AG04449 (cell line): ENCODE measurements around the gene FRAT1.
A peak's percentile ranks its signal among the peaks of the same experiment; 100 is the strongest.
"Not testable (repeated sequence)": the region's sequence is repeated elsewhere in the genome, so short reads cannot be mapped to it uniquely, and the experiment has no call there.

Experiments
- CTCF ChIA-PET: fragments of 350-600 bp; formaldehyde crosslinking; extraction: SDS; loops from one replicate; lab custom pipeline; 2021; ENCODE audit warnings: antibody characterized with exemption; lab: Yijun Ruan, JAX
- POLR2A ChIA-PET: fragments of 400-600, 350-600 bp; formaldehyde crosslinking; extraction: SDS; loops from one replicate; lab custom pipeline; 2020; ENCODE audit warnings: antibody characterized with exemption, inconsistent platforms; lab: Yijun Ruan, JAX
- DNase-seq: peaks from one replicate; pipeline ENCODE4 v3.0.0-alpha.2; 2010; ENCODE audit warnings: low read depth, low spot score
- H3K4me3 ChIP-seq: 2 replicates; pipeline ENCODE4 v1.5.1; 2011; ENCODE audit warnings: low read depth, mild to moderate bottlenecking, control low read depth, low read length
- TF ChIP-seq, protein P1 (sequence below): IDR thresholded peaks from one replicate; pipeline ENCODE4 v1.5.1; 2011; ENCODE audit warnings: mild to moderate bottlenecking, moderate library complexity, low read length, control low read depth, inconsistent platforms; ENCODE audit not compliant: insufficient read depth; ENCODE audit errors: missing control alignments

Gene FRAT1

DNA sequence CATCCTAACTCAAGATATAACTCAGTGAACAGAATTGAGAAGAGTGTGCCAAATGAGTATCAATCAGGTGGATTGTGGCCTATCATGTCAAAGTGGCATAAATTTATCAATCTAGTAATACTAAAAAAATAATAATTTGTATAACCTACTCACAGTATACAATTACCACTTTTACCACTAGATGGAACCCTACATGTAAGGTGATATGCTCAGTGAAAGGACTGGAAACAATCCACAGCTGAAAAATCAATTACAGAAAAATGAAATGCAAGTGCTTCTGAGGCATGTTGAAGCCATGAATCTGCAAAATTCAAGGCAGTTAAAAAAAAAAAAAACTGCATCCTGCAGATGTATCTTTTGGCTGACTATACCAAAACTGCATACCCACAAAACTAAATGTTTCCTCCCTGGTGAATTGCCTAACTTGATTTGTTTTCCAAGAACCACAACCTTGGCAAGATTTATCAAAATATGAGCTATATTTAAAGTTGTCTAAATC is 40.5 kb upstream of the FRAT1 start:
- TF ChIP-seq, protein P1, sequence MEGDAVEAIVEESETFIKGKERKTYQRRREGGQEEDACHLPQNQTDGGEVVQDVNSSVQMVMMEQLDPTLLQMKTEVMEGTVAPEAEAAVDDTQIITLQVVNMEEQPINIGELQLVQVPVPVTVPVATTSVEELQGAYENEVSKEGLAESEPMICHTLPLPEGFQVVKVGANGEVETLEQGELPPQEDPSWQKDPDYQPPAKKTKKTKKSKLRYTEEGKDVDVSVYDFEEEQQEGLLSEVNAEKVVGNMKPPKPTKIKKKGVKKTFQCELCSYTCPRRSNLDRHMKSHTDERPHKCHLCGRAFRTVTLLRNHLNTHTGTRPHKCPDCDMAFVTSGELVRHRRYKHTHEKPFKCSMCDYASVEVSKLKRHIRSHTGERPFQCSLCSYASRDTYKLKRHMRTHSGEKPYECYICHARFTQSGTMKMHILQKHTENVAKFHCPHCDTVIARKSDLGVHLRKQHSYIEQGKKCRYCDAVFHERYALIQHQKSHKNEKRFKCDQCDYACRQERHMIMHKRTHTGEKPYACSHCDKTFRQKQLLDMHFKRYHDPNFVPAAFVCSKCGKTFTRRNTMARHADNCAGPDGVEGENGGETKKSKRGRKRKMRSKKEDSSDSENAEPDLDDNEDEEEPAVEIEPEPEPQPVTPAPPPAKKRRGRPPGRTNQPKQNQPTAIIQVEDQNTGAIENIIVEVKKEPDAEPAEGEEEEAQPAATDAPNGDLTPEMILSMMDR: peak; percentile 41
- CTCF ChIA-PET: interaction anchor here (0.7 to 3.6 kb wide), 36 partner anchors 10 to 241 kb away, joined by 3 to 91 read pairs (median 5); partner anchors contain the start of genes ARHGAP19, FRAT1, FRAT2 and RRP12
- POLR2A ChIA-PET: interaction anchor here (0.8 to 1.0 kb wide), 2 partner anchors 14 to 54 kb away, joined by 3 read pairs; partner anchors contain the start of gene ARHGAP19
- H3K4me3 ChIP-seq: no peak overlapping the region
- DNase-seq: peak; percentile 93

DNA sequence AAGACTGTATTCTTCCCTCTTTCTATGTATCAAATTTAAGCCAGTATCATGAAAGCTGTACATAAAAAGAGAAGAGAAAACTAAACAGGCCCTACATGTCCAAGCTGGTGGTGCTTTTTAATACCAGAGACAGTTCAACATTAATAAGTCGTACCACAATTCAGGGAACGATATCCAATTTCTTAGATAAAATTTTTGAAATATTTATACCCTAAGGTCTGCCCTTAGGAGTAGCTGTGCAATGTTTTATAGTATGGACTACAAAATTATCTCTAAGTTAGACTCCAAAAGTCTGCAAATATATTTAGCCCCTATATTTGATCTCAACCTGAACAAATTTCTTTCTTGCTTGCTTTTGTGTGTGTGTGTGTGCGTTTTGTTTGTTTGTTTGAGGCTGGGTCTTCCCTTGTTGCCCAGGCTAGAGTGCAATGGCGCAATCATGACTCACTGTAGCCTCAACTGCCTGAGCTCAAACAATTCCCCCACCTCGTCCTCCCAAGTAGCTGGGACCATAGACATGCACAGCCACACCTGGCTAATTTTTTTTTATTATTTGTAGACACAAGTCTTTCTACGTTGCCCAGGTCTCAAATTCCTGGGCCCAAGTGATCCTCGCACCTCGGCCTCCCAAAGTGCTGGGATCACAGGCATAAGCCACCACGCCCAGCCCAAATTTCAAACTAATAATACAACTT is 39.8 kb upstream of the FRAT1 start:
- TF ChIP-seq, protein P1: no peak
- no peak overlapping the region for H3K4me3 ChIP-seq
- POLR2A ChIA-PET: interaction anchor here (1.0 kb wide), 1 partner anchor 13 kb away, joined by 3 read pairs; the partner anchor contains the start of gene ARHGAP19
- CTCF ChIA-PET: interaction anchor here (0.7 to 3.6 kb wide), 34 partner anchors 9 to 242 kb away, joined by 3 to 91 read pairs (median 5); partner anchors contain the start of genes ARHGAP19, FRAT1, FRAT2 and RRP12
- no peak for DNase-seq

DNA sequence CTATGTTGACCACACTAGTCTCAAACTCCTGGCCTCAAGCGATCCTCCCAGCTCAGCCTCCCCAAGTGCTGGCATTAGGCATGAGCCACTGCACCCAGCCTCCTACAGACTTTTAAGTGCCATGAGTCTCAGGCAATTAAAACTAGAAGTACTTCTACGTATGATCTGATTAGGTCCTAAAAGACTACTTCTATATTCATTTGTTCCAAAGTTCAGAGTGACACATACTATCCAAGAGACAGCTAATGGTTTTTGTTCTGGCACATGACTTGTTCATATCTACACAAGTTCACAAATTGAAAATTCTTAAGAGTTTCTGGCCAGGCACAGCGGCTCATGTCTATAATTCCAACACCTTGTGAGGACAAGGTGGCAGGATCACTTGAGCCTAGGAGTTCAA is 38.3 kb upstream of the FRAT1 start:
- no peak overlapping the region for H3K4me3 ChIP-seq
- TF ChIP-seq, protein P1: no peak
- CTCF ChIA-PET: interaction anchor here (1.2 to 3.4 kb wide), 2 partner anchors 9 to 52 kb away, joined by 3 to 58 read pairs; partner anchors contain the start of gene FRAT2
- POLR2A ChIA-PET: no interaction called here
- DNase-seq: no peak

DNA sequence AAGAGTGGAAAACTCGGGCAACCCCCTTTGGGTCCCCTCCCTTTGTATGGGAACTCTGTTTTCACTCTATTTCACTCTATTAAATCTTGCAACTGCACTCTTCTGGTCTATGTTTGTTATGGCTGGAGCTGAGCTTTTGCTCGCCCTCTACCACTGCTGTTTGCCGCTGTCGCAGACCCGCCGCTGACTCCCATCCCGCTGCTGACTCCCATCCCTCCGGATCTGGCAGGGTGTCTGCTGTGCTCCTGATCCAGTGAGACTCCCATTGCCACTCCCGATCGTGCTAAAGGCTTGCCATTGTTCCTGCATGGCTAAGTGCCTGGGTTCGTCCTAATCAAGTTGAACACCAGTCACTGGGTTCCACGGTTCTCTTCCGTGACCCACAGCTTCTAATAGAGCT is 29.0 kb upstream of the FRAT1 start:
- POLR2A ChIA-PET, H3K4me3 ChIP-seq, DNase-seq: not testable (repeated sequence)
- CTCF ChIA-PET: interaction anchor here (1.4 to 5.4 kb wide), 2 partner anchors 9 to 12 kb away, joined by 3 to 28 read pairs; no protein-coding TSS in a partner anchor

DNA sequence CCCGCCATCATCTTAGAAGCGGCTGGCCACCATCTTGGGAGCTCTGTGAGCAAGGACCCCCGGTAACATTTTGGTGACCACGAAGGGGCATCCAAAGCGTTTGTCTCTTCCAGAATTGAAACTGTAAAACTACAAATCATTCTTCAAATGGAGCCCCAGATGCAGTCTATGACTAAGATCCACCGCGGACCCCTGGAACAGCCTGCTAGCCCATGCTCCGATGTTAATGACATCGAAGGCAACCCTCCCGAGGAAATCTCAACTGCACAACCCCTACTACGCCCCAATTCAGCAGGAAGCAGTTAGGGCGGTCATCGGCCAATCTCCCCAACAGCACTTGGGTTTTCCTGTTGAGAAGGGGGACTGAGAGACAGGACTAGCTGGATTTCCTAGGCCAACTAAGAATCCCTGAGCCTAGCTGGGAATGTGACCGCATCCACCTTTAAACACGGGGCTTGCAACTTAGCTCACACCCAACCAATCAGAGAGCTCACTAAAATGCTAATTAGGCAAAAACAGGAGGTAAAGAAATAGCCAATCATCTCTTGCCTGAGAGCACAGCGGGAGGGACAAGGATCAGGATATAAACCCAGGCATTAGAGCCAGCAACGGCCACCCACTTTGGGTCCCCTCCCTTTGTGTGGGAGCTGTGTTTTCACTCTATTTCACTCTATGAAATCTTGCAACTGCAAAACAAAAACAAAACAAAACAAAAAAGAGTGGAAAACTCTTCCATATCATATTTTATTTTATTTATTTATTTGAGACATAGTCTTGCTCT is 28.3 kb upstream of the FRAT1 start:
- CTCF ChIA-PET: interaction anchor here (1.9 to 5.4 kb wide), 2 partner anchors 9 to 12 kb away, joined by 5 to 28 read pairs; no protein-coding TSS in a partner anchor
- DNase-seq, POLR2A ChIA-PET: not testable (repeated sequence)
- H3K4me3 ChIP-seq: peak overlapping the region; percentile 86

DNA sequence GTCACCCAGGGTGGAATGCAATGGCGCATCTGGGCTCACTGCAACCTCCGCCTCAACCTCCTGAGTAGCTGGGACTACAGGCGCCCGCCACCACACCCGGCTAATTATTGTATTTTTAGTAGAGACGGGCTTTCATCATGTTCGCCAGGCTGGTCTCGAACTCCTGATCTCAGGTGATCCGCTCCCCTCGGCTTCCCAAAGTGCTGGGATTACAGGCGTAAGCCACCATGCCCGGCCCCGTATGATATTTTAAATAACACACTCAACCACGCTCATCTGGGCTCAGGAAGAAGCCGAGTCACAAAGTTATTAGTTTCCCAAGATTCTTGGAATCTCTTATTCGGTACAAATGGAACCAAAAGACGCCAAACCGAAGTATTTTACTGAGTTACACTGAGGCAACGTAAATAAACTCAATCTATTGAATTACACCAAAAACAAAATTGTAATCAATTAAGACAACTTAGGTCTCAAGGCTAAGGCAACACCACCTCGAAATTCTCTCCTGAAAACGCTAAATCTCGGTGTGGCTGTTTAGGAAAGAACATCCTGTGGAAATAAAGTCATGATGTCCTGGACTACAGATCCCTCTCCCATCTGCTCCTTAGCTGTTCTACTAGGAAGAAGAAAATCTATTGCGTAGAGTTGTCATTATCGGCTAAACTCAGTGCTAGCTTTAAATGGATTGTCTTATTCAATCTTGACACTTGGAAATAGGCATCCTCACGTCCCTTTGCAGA is 27.5 kb upstream of the FRAT1 start:
- POLR2A ChIA-PET: interaction anchor here (0.5 to 1.1 kb wide), 3 partner anchors 13 to 1686 kb away, joined by 3 read pairs; no protein-coding TSS in a partner anchor
- peak overlapping the region; percentile 86 for H3K4me3 ChIP-seq
- DNase-seq: no peak
- CTCF ChIA-PET: interaction anchor here (0.6 to 5.4 kb wide), 8 partner anchors 9 to 266 kb away, joined by 3 to 28 read pairs (median 3); no protein-coding TSS in a partner anchor
- TF ChIP-seq, protein P1: no peak
